ENCODE results near the gene CAMKK1.
"Not testable (repeated sequence)": the region's sequence is repeated elsewhere in the genome, so short reads cannot be mapped to it uniquely, and the experiment has no call there.

The CAMKK1 gene

DNA sequence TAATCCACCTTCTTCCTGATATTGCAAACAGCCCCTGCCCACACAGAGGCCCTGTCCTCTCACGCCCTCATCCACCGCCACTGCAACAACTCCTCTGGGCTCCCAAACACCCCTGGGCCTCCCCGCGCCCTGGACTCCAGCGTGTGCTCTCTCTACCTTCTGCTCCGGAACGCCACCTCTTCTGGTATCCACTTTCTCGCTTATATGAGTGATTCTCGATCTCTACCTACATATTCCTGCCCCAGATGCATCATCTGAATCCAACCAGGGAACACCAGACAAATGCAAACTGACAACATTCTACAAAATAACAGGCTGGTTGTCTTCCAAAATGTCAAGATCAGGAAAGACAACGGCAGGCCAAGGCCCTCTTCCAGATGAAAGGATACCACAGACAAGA, 19.0 kb downstream of the CAMKK1 start:
- DNase-seq, result no peak

DNA sequence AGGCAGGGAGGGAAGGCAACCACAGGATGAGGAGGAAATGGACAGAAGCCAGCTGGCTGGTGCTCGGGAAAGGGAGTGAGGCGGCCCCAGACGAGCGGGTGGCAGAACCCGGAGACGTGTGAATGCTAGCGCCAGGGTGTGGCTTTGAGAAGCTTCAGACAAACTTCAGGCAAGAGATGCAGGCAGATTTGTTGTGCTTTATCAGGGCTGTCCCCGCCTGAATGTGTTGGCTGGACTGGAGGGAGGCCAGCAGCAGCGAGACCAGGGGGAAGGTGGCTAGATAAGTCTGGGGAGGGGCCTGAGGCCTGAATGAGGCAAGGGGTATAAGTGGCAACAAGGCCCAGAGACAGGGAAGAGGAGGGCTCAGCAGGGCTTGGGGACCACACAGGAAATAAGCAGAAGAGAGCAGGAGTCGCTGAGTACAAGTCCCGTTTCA, 22.0 kb downstream of the CAMKK1 start:
- DNase-seq, result no peak

DNA sequence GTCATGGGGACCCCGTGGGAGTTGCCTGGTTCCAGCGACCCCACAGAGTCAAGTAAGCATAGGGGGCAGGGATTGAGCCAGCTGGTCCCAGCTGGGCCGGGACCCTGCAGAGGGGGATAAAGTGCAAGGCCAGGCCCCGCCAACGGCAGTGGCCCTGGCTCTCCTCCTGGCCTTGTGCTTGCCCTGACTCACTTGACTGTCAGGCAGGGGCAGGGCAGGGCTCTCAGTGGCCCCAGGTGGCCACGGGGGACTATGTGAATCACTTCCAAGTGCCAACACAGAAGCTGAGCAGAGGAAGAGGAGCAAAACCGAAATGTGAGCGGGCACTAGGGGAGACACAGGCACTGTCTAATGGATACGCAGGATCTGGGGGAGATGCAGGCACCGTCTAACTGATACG, 25.2 kb downstream of the CAMKK1 start:
- no peak for DNase-seq

DNA sequence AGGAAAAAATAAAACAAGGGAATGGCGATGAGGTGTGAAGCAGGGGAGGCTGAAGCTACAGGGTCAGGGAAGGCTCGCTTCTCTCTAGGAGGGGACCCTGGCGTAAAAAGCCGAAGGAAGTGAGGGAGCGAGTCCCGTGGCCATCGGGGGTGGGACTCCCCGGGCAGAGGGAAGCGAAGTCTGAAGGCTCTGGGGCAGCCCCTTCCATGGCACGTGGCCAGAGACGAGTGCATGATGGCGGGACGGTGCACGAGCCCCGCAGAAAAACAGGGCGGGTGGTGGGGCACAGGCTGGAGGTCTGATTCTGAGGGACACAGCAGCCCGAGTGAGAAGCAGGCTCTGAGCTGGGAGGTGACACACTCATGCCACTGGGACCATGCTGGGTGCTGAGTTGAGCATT, 25.7 kb downstream of the CAMKK1 start:
- no peak for DNase-seq

DNA sequence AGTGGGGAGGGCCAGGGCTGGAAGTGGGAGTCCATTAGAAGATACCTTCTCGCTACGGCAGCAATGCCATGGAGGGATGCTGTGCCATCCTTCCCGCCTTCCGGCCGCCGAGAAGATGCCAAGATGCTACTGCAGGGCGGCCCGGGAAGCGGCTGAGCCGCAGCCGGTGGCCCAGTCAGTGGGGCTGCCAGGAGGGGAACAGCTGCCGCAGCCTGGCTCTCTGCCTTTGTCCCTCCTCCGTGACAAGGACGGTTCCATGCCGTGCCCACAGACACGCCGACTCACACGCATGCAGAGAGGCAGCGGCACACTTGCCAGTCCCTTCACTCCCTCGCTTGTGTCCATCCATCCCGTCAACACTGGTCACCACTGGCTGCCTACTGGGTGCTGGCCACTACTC, 26.6 kb downstream of the CAMKK1 start:
- DNase-seq, result no peak

DNA sequence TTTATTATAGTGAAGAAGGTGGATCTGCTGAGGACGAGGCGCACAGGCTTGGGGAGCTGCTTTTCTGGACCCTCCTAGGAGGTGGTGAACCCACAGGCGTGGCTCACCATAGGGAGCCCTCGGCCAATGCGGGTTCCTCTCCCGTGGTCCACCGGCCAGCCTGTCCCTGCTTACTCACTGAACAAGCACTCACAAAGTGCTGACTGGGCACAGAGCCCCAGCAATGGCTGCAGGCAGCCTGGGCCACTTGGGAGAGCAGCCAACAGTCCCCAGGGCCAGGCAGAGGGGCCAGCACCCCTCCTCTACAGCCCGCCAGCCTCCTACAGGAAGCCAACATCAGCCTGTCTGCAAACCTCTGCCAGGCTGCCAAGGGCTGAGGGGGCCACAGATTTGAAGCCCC, 27.7 kb downstream of the CAMKK1 start:
- DNase-seq, result no peak

DNA sequence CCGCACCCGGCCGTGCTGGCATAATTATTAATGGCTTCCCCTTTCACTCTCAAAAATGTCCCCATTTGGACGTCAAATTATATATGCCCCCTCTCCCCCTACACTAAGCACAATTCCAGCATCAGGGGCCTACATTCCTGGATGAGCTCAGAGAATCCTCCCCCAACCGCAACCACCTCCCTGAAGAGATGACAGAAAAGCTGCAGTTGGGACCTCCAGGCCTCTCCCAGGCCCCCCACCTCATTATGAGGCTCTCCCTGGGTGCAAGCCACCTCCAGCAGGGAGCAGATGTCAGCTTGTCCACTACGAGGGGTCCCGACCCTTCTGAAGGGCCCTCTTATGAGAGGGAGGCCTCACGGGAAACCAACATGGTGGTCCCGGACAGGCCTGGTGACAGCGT, 28.3 kb downstream of the CAMKK1 start:
- DNase-seq, result no peak

DNA sequence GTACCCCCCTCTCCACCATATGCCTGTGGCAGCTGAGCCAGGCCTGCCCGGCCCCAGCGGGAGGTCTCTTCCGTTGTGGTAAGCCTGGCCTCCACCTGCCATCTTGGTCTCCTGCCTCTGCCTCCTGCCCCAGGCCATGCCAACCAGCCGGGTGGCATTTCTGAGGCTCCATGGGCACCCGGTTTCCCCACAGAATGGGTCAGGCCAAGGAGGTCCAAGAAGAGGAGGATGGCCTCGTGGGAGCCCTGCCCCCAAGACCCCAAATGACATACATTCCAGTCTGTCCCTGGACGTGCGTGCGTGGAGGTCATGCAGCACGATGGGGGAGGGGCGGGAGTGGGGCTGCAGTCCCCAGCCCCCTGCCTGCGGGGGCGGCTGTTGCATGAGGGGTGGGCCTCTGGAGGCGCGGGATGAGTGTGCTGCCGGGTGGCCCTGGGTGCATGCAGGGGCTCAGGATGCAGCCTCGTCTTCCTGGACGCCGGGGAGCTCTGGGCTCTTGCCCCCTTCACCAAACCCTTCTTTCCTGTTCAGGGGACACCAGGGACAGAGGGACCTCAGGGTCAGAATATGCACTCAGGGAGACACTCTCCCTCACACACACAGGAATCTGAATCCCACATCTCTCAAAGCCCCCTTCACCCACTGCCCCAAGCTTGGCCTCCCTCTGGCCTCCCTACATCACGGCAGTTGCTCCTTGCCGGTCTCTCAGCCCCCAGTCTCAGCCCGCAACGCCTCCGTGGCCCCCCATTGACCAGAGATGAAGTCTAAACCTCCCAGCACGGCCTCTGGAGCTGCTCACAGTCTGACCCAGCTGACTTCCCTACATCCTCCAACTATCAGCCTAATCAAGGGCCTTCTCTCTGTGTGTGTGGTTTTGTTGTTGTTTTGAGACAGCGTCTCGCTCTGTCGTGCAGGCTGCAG, 30.8 kb downstream of the CAMKK1 start:
- DNase-seq, result no peak

DNA sequence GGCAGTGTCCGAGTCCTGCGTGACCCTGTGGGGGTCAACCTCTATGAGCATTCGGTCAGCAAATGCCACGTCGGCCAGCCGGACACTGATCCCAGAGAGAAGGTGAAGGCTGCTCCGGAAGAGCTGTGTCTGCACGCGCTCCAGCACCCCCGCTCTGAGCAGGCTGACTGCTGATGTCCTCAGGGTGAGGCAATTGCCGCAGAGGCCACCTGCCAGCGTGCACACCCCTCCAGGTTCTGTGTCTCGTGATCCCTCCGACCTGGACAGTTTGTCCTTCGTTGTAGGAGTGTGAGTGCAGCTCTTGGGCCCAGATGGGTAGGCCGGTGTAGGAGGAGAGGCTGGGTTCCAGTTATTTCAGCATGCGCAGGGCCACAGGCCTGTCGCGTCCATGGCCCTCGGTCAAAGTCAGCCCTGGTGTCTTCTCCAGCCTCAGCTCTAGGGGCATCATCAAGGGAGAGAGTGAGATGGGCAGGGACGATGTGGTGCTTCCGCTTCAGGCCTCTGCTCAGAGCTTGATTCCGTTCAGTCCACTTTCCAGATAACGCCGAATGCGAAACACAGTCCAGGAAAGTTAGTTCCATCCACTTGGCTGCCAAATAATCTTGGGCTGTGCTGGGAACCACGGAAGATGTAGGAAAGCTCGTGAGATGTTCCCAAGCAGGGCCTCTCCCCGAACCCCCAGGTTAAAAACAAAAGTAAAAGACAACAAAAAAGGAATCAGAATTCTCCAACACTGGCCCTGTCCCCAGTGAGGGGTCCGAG, 31.7 kb downstream of the CAMKK1 start:
- DNase-seq, result no peak

DNA sequence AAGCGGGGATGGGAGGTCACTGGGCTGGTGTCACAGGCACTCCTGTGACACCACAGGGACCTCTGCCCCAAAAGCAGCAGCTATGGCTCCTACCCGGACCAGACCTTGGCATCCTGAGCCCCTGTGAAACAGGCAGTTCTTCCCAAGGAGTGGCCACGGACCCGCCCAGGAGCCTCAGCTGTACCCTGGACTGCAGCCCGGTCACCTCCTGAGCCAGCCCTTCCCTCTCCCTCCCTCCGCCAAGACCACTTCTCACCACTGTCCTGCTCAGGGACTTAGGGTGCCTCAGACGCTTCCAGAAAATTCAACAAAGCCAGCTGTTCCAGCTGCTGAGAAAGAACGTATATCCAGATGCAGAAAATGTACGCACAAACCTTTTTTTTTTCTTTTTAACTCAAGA, 32.9 kb downstream of the CAMKK1 start:
- DNase-seq, result no peak

DNA sequence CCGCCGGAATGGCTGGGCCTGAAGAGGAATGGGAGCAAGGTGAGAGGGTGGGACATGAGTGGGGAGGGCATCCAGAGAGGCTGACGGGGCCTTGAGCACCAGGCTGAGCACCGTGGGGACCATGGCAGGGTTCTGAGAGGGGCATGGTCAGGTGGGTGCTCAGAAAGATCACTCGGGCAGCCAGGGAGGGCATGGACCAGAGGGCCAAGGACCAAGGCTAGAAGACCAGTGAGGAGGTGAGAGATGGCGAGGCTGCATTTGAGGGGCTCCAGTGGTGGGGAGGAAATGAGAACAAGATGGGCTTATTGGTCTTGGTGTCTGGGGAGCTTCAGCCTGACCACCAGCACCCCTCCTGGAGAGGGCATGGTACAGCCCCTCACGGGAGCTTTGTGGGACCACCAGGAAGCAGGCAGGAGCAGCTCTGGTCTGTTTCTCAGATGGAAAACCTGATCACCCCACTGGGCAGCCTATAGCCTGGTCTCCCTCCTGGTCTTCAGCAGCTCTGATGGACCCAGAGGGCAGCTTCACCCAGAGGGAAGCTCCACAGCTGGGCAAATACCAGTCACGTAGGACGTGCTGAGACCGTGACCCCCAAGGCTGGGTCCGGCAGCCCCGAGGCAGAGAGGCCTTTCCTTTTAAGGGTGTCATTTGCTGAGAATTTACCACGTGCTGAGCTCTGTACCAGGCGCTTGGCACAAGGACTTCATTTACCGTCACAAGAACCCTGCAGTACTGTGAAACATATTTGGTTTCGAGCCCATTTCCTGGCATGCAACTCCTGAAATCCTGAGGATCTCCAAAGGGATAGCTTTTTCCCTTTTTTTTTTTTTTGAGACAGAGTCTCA, 35.4 kb downstream of the CAMKK1 start:
- no peak for DNase-seq

DNA sequence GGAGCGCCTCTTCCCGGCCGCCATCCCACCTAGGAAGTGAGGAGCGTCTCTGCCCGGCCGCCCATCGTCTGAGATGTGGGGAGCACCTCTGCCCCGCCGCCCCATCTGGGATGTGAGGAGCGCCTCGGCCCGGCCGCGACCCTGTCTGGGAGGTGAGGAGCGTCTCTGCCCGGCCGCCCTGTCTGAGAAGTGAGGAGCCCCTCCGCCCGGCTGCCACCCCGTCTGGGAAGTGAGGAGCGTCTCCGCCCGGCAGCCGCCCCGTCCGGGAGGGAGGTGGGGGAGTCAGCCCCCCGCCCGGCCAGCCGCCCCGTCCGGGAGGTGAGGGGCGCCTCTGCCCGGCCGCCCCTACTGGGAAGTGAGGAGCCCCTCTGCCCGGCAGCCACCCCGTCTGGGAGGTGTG, 38.6 kb downstream of the CAMKK1 start:
- not testable (repeated sequence) for DNase-seq

DNA sequence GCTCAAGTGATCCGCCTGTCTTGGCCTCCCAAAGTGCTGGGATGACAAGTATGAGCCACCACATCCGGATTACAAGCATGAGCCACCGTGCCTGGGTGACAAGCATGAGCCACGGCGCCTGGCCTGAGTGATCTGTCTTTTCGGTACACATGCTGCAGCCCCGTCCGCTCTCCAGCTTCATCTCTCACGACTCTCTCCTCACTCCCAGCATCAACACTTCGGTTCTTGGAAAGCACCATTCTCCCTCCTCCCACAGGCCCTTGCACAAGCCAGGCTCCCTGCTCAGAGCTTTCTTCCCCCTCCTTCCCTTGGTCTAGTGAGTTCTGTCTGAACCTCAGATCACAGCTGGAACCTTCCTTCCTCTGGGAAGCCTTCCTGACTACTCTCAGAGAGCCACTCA, 40.3 kb downstream of the CAMKK1 start:
- DNase-seq, result no peak

DNA sequence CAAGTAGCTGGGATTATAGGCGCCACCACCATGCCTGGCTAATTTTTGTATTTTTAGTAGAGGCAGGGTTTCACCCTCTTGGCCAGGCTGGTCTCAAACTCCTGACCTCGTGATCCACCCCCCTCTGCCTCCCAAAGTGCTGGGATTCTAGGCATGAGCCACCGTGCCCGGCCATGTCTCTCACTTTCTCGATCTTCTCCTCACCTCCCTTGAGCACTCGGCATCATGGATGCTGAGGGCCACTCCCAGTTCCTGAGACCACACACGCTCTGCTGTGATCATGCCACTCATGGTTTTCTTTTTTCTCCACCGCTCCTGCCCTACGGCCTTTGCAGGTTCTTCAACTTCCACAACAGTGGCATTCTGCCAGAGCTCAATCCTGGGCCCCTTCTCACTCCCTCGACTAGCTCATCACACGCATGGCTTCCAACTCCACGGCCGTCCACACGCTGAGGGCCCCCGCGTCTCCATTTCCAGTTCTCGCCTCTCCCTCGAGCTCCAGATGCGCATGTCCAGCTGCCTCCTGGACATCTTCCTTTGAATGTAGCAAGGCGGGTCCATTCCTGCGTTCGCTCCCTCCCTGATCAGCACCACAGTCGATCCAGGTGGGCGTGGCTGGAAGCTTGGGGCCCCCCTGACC, 41.3 kb downstream of the CAMKK1 start:
- no peak for DNase-seq

DNA sequence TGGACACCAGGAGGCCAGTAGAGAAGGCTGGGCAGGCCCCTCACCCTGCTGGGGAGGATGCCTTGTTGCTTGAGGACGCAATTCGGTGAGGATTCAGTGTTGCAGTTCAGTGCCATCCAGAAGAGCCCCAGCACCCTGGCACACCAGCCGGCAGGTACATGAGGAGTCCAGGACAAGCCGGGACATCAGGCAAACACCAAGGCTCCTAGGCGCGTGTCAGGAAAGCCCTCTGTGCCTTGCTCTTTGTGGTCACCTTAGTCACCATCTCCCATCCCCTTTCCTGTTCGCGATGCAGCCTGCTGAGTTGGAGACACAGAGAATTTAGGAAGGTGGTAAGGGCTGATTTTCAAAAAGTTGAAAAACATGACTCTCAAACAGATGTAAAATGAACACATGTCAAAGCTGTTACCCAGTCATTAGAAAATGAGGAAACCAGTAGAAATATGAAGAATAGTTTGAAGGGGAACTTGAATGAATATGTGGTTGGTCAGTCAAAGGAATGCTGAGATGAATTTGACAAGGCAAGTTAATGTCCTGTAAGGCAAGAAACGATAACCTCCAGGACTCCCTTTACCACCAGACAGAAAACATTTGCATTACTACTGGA, 44.5 kb downstream of the CAMKK1 start:
- no peak for DNase-seq

DNA sequence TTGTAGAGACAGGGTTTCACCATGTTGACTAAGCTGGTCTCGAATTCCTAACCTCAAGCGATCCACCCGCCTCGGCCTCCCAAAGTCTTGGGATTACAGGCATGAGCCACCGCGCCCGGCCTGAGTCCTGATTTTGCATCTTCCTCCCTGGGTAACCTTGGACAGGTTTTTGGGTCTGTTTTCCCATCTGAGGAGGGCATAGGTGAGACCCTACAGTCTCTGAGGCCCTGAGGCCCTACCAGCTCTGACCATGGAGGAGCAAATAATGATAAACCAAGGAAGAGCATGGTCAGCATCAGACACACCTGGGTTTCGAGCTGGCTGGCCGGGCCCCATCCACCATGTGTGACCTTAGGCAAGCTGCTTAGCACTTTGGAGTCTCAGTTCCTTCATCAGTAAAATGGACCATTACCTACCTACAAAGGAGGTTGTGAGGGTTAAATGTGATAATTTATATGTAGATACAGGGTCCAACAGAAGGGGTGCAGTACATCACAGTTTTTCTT, 45.6 kb downstream of the CAMKK1 start:
- DNase-seq, result no peak

DNA sequence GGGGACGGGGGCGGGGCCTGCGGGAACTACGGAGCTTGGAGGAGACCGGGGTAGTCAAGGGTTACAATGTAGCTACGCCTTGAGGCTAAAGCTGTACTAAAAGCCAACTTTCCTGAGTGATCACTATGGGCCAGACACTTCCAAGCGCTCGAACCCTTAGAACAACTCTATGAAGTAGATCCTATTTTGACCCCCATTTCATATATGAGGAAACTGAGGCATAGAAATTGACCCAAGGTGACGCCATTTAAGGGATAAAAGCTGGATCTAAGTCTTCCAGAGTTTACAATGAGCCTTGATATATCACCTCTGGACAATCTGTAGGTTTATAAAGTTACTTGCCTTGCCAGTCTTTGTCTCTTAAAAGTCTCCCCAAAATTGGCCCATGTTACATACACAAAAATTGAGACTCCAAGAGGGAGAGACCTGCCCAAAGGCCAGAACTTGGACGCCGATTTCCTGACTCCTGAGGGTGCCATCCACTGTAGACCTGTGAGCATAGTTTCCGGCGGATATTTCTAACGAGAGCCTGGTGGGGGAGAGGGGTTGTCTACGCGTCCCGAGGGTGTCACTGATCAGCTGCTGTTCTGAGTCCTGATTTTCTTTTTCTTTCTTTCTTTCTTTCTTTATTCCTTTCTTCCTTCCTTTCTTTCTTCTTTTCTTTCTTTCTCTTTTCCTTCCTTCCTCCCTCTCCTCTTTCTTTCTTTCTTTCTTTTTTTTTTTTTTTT, 46.3 kb downstream of the CAMKK1 start:
- no peak for DNase-seq

DNA sequence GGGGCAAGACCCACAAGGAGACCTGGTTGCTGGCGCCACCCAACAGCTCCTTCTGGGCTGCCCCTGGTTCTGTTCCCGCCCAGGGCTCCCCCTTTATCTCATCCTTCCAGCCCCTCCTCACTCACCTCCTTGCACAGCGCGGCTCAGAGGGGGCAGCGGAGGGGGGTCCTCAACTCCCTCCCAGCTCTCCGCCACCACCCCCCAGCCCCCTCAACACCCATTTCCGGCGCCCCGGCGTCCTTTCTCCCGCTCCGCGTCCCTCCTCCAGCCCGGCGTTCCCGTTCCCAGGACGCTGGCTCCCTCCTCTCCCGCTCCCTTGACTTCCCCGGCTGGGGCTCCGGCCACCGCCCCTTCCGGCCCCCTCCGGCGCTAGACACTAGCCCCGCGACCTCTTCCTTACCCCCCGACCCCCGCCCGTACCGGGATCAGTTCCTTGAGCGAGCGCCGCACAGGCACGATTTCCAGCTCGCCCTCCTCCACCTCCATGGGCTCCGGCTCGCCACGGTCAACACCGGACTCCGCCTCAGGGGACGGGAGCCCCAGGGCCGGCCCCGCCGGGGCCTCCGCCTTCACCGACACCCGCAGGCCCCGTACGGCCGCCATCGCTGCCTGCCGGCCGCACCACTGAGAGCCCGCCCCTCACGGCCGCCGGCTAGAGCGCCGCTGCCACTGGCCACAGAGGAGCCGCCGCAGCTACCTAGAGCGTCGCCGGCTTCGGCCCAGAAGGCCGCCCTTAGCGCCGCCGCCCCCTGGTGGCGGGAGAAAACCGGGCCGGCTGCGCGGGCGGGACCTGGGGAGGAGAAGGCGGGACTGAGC, 47.0 kb downstream of the CAMKK1 start, which contains the start of gene NCBP3:
NCBP3 (minus strand) TSS at position 626 of the 816 bp plus-strand sequence; CDS start at position 603, 23 bp downstream.
- peak; percentile 93 for DNase-seq

DNA sequence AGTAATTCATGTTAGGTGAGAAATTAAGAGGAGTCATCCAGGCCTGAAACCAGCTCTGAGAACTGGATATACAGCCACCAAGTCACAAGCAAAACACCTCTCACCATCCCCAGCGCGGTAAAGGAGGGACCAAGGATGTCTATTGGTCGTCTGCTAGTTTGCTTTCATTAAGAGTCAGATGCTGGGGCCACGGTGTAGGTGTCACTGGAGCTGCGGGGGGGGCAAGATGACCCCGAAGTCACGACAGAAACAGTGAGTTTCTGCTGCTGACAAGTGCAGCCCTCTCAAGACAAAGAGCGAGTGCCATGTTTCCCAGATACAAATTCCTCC, 47.6 kb downstream of the CAMKK1 start:
- no peak for DNase-seq

DNA sequence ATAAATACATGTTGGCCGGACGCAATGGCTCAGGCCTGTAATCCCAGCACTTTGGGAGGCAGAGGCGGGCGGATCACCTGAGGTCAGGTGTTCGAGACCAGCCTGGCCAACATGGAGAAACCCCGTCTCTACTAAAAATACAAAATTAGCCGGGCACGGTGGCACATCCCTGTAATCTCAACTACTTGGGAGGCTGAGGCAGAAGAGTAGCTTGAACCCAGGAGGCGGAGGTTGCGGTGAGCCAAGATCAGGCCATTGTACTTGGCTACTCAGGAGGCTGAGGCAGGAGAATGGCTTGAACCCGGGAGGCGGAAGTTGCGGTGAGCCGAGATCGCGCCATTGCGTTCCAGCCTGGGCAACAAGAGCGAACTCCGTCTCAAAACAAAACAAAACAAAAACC, 48.3 kb downstream of the CAMKK1 start:
- DNase-seq, result not testable (repeated sequence)

Data from activated T-cell treated with anti-CD3 and anti-CD28 coated beads, Interleukin-2, amount 50 U/mL, for 1 hour (primary cell).